AG04450 (cell line): ENCODE measurements around the gene TXNRD2. TPM values are rescaled to one million over a fixed set of nuclear protein-coding genes. Genes with fewer than 3 reads are reported as not detected.

Source experiments
- CTCF ChIA-PET: fragments of 300-600, 350-600 bp; formaldehyde crosslinking; extraction: SDS; loops from one replicate; lab custom pipeline; 2022; ENCODE audit warnings: antibody characterized with exemption, inconsistent platforms; lab: Charles Lee
- POLR2A ChIA-PET: fragments of 350-600 bp; formaldehyde crosslinking; extraction: SDS; loops from one replicate; lab custom pipeline; 2021; ENCODE audit warnings: antibody characterized with exemption, inconsistent platforms; lab: Yijun Ruan, JAX
- DNase-seq: peaks from one replicate; pipeline ENCODE4 v3.0.0-alpha.2; 2011; ENCODE audit warnings: low read depth, low spot score
- H3K27ac ChIP-seq: one replicate; pipeline ENCODE4 v1.5.1; 2012; ENCODE audit warnings: low read depth, low read length, control low read depth
- H3K27me3 ChIP-seq: one replicate; pipeline ENCODE4 v1.6.0; 2012; ENCODE audit warnings: low read length; ENCODE audit not compliant: control insufficient read depth, insufficient read depth
- H3K4me3 ChIP-seq: 2 replicates; pipeline ENCODE4 v1.5.1; 2011; ENCODE audit warnings: mild to moderate bottlenecking, low read depth, low read length, control low read depth
- H3K9me3 ChIP-seq: 2 replicates; pipeline ENCODE4 v1.5.1; 2012; ENCODE audit warnings: low read length; ENCODE audit not compliant: control insufficient read depth, insufficient read depth
- CTCF ChIP-seq: IDR thresholded peaks from 2 replicates; pipeline ENCODE4 v1.5.1; 2011; ENCODE audit warnings: low read depth, low read length, control low read depth, inconsistent platforms
- polyA plus RNA-seq: library from polyadenylated mRNA; depleted of rRNA; stranded (reverse); fragments of >200 nt; gene quantifications from 2 replicates; pipeline ENCODE4 v1.2.3, GENCODE V29; 2011

TXNRD2 gene
- polyA plus RNA-seq, 1 experiment, result 13.3 TPM

GRCh38 chr22:19901577-19902244, 39.9 kb downstream of the TXNRD2 start:
- no peak for TF ChIP-seq CTCF
- CTCF ChIA-PET, result interaction anchor here (1.5 to 7.0 kb wide), 2 partner anchors 8 to 171 kb away, joined by 5 to 49 read pairs; no protein-coding TSS in a partner anchor
- Histone ChIP-seq H3K9me3 (no peaks in the 10 kb centered on the region; the same call in 1 of the 2 replicates), H3K27ac (no peak overlapping the region), H3K27me3 (no peaks in the 10 kb centered on the region), H3K4me3 (no peak overlapping the region)
- DNase-seq, result no peak
- POLR2A ChIA-PET, result no interaction called here

DNA sequence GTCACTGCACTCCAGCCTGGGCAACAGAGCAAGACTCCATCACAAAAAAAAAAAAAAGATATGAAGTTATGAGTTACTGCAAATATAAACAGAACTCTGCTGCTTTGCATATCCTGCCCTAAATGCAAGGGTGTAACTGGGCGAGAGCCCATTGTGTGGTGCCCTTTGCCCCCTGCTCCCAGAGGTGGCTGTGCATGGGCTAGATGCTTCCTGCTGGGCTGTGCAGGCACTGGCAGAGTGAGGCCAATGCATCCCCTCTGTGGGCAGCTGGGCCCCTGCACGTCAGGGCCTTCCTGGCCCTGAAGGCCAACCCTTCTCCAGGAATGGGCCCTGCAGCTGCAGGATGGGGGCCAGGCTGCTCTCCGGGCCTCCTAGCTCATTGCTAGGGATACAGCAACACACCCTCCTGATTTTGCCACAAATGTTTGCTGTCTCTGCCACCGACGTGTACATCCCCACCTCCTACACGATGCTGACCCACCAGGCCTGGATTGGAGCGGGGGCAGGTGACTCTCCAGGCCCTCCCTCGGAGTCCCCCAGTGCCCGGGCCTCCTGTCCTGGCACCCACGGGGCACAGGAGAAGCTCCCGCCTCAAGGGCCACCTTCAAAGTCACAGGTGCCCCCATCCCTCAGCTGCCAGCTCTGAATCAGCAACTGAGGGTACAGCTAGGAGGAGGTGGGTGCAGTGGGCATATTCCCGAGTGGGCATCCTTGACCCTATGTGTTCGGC, 40.7 kb downstream of the TXNRD2 start:
- Histone ChIP-seq H3K27me3 (no peaks in the 10 kb centered on the region), H3K27ac (no peak overlapping the region), H3K4me3 (no peak overlapping the region), H3K9me3 (no peaks in the 10 kb centered on the region; the same call in 1 of the 2 replicates)
- TF ChIP-seq CTCF, result no peak
- DNase-seq, result no peak
- ChIA-PET CTCF (interaction anchor here (1.5 to 7.0 kb wide), 2 partner anchors 9 to 170 kb away, joined by 5 to 49 read pairs; no protein-coding TSS in a partner anchor), POLR2A (no interaction called here)

DNA sequence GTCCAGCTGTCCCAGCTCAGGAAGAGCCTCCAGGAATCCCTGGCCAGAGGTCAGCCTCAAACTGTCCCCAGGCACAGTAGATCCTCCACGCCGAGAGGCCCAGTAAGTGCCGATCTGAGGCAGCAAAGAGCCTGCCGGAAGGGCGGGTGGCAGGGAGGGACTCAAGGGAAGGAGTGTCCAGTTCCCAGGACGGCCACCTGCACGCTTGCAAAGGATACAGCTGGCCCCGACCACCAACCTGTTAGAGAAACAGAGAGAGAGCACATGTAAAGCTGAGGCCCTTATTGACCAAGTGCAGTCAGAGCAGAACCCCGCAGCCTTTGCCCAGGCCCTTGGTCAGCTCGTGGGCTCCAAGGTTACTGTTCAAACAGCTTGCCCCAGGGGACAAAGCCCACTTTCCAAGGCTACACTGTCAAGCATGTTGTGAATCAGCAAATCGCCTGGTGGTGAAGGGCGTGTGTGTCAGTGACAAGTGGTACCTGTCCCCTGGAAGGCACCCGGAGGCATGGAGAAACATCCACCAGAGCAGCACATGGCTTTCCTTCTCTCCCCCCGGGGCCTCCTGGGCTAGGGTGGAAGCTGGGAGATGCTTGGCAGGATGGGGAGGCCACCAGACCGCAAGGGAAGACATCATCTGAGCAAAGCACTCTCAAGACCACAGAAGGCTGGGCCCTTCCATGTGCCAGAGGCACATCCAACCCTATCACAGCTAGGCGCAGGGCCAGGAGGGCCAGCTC, 42.6 kb downstream of the TXNRD2 start:
- no peak for TF ChIP-seq CTCF
- no peaks in the 10 kb centered on the region; the same call in 1 of the 2 replicates for H3K9me3 ChIP-seq
- no peaks in the 10 kb centered on the region for H3K27me3 ChIP-seq
- no peak overlapping the region for H3K4me3 ChIP-seq
- H3K27ac ChIP-seq, result no peak overlapping the region
- DNase-seq, result no peak
- CTCF ChIA-PET, result interaction anchor here (1.5 kb wide), 1 partner anchor 11 kb away, joined by 4 read pairs; no protein-coding TSS in a partner anchor
- POLR2A ChIA-PET, result no interaction called here

GRCh38 chr22:19898145-19898544, 43.5 kb downstream of the TXNRD2 start:
- no peak for DNase-seq
- Histone ChIP-seq H3K4me3 (no peak overlapping the region), H3K27ac (no peak overlapping the region), H3K27me3 (no peaks in the 10 kb centered on the region), H3K9me3 (no peaks in the 10 kb centered on the region; the same call in 1 of the 2 replicates)
- no peak for TF ChIP-seq CTCF
- ChIA-PET CTCF (interaction anchor here (0.7 to 1.9 kb wide), 2 partner anchors 162 to 168 kb away, joined by 4 to 8 read pairs; no protein-coding TSS in a partner anchor), POLR2A (no interaction called here)
